HUES48 (cell line): ENCODE measurements around the gene FABP2.
"Not testable (repeated sequence)": the region's sequence is repeated elsewhere in the genome, so short reads cannot be mapped to it uniquely, and the experiment has no call there.

Source experiments
- H3K27ac ChIP-seq: one replicate; pipeline ENCODE4 v1.7.0; 2013; ENCODE audit warnings: low read depth, low read length, inconsistent platforms
- H3K27me3 ChIP-seq: 2 replicates; pipeline ENCODE4 v1.6.1; 2013; ENCODE audit warnings: mild to moderate bottlenecking, low read length; ENCODE audit not compliant: control insufficient read depth, insufficient read depth
- H3K36me3 ChIP-seq: 2 replicates; pipeline ENCODE4 v1.6.1; 2013; ENCODE audit warnings: low read length; ENCODE audit not compliant: control insufficient read depth, insufficient read depth
- H3K4me1 ChIP-seq: 2 replicates; pipeline ENCODE4 v1.6.1; 2013; ENCODE audit warnings: mild to moderate bottlenecking, low read length; ENCODE audit not compliant: control insufficient read depth, insufficient read depth
- H3K4me3 ChIP-seq: 2 replicates; pipeline ENCODE4 v1.5.1; 2013; ENCODE audit warnings: mild to moderate bottlenecking, low read depth, low read length
- H3K9ac ChIP-seq: 2 replicates; pipeline ENCODE4 v1.6.1; 2013; ENCODE audit warnings: mild to moderate bottlenecking, low read depth, low read length, moderate library complexity
- H3K9me3 ChIP-seq: 2 replicates; pipeline ENCODE4 v1.6.1; 2013; ENCODE audit warnings: low read length; ENCODE audit not compliant: control insufficient read depth, insufficient read depth

FABP2 gene

DNA sequence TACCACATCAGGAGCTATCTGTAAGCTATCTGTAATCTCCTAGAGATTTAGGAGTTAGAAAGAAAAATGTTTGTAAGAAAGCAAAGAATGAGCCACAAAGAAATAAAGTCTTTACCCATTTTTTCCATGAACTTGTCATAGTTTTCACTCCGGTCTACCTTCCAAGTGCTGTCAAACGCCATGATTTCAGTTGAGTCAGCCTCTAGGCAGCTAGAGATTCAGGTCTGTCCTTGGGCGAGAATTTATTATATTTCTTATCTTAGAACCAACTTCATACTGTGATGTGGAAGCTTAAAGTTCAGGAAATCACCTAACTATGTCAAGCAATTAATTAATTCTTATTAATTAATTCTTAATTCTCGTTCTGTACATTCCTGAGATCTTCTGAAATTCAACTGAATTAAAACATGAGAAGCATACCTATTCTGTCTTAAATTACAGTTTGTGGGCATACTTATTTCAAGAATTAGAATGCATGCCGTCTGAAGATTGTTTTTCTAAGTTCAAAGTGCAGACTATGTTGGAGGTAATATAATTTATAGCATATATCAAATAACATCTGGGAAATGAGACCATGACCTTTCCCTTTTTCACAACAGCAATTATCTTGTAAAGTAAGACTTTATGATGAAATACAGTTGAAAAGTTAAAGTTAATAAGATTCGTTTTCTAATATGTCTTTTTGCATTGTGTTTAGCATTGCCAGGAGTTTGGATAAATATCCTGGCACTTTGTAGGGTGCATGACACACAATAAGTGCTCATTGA, at the start of gene FABP2:
Gene FABP2, minus strand, starts transcription at position 218 of the 767 bp plus-strand sequence. Its CDS starts 36 bp downstream, at position 182.
- no peaks in the 10 kb centered on the region for H3K4me1 ChIP-seq
- H3K9ac ChIP-seq = no peak within 1 kb of the TSS
- no peaks in the 10 kb centered on the region for H3K27me3 ChIP-seq
- no peaks in the 10 kb centered on the region for H3K9me3 ChIP-seq
- H3K27ac ChIP-seq = no peak within 1 kb of the TSS
- no peak within 1 kb of the TSS for H3K4me3 ChIP-seq
- H3K36me3 ChIP-seq = no peaks in the 10 kb centered on the region

DNA sequence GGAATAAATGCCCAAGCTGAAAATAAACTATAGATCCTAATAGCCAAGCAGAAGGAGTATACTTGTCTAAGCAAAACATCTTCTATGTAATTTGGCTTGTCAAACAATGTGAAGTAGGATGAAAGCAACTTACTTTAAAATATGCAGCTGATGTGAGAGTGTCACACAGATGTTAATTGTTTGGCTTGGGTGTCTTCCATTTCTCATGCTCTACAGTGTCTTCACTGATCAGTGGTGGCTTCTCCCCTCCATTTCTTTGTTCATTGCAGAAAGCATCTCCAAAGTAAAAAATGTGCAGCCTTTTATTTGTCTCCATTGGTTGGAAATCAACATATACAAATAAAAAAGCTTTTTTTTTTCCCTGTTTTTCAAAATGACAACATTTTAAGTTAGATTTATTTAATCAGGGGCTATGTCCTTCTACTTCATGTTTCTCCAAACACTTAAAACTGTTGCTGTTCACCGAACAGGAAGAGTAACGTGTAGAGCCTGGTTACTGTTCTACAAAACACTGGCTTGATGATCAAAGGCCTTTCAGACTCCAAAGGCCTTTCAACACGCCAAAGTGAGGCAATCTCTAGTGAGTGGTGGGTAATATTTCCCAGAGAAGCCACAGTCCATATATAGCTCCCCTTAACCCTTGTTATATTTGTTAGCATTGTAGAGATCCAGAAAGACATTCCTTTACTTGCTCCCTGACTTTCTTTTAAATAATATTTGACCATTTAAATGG, 49.2 kb upstream of the FABP2 start:
- not testable (repeated sequence) for H3K27me3 ChIP-seq, H3K36me3 ChIP-seq, H3K9ac ChIP-seq, H3K9me3 ChIP-seq, H3K27ac ChIP-seq, H3K4me1 ChIP-seq, H3K4me3 ChIP-seq

- H3K36me3 ChIP-seq, H3K27ac ChIP-seq, H3K9me3 ChIP-seq, H3K27me3 ChIP-seq, H3K4me1 ChIP-seq, H3K9ac ChIP-seq, H3K4me3 ChIP-seq: not testable (repeated sequence)
Observed at GRCh38 chr4:119370392-119370791, 48.5 kb upstream of the FABP2 start.

GRCh38 chr4:119366802-119367201, 44.9 kb upstream of the FABP2 start:
- H3K27ac ChIP-seq, H3K27me3 ChIP-seq: not testable (repeated sequence)

GRCh38 chr4:119364203-119364602, 42.3 kb upstream of the FABP2 start:
- not testable (repeated sequence) for H3K27me3 ChIP-seq, H3K9ac ChIP-seq, H3K4me1 ChIP-seq, H3K27ac ChIP-seq, H3K4me3 ChIP-seq, H3K36me3 ChIP-seq, H3K9me3 ChIP-seq

More at GRCh38 chr4:119366802-119367201, 44.9 kb upstream of the FABP2 start:
- H3K4me1 ChIP-seq, H3K36me3 ChIP-seq, H3K9ac ChIP-seq, H3K4me3 ChIP-seq, H3K9me3 ChIP-seq: not testable (repeated sequence)

DNA sequence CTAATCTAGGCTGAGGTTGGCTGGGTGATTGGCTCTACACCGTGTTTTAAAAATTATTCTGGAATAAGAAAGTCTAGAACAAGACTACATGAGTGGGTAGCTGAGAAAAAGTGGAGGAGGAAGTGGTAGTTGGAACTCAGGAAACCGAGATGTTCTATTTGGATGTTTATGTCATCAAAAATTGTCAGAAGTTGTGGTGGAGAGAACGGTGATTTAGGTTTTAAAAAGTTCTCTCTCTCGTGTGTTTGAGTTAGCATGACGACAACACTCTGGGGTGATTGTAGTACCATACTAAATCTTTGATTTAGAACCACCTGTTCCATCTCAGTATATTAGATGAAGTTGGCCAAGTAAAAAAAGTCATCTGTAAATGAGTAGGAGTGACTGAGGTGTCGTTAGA, 41.4 kb upstream of the FABP2 start:
- not testable (repeated sequence) for H3K27ac ChIP-seq, H3K9ac ChIP-seq, H3K4me1 ChIP-seq, H3K36me3 ChIP-seq, H3K4me3 ChIP-seq, H3K27me3 ChIP-seq, H3K9me3 ChIP-seq

GRCh38 chr4:119362413-119362812, 40.5 kb upstream of the FABP2 start:
- H3K4me3 ChIP-seq, H3K4me1 ChIP-seq, H3K36me3 ChIP-seq, H3K9me3 ChIP-seq, H3K9ac ChIP-seq, H3K27me3 ChIP-seq, H3K27ac ChIP-seq: not testable (repeated sequence)

DNA sequence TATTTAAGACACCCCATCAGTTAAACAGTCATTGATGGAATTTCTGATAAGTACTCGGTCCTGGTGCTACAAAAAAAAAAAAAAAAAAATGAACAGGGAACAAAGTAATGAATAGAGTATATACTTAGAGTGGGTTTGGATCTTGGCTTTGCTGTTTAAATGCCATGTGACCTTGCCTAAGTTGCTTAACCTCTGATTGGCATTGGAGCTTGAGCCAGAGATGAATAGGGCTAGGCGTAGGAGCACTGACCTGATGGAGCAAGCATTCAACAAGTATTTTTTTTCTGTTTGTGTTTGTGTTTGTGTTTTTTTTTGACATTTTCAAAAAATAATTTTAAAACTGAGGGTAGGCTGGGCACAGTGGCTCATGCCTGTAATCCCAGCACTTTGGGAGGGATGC, 37.9 kb upstream of the FABP2 start:
- H3K9ac ChIP-seq, H3K4me1 ChIP-seq, H3K4me3 ChIP-seq, H3K9me3 ChIP-seq, H3K27me3 ChIP-seq, H3K36me3 ChIP-seq, H3K27ac ChIP-seq: not testable (repeated sequence)

GRCh38 chr4:119356796-119357195, 34.9 kb upstream of the FABP2 start:
- not testable (repeated sequence) for H3K9ac ChIP-seq, H3K4me1 ChIP-seq, H3K9me3 ChIP-seq, H3K27ac ChIP-seq, H3K27me3 ChIP-seq, H3K36me3 ChIP-seq, H3K4me3 ChIP-seq

DNA sequence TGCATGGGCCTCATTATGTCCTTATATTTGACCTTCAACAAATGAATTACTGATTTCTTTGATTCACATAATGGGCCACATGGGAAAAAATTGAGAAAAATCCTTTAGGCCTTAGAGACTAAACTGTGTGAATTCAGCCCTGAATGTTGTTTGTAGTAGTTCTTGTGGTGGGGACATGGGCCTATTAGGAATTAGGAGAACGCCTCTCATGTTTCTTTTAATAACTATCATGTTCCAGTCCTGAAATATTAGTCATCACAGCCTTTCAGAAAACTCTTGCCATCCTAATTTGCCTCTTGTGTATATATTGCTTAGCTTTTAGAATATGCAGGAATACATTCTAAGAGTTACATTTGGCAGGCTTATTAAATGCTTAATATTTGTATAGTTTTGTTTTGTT, 34.1 kb upstream of the FABP2 start:
- H3K27me3 ChIP-seq, H3K9ac ChIP-seq, H3K36me3 ChIP-seq, H3K27ac ChIP-seq, H3K4me3 ChIP-seq, H3K9me3 ChIP-seq, H3K4me1 ChIP-seq: not testable (repeated sequence)

GRCh38 chr4:119353364-119353763, 31.4 kb upstream of the FABP2 start:
- H3K9ac ChIP-seq, H3K27me3 ChIP-seq, H3K4me1 ChIP-seq: not testable (repeated sequence)

More at GRCh38 chr4:119353364-119353763, 31.4 kb upstream of the FABP2 start:
- not testable (repeated sequence) for H3K4me3 ChIP-seq, H3K27ac ChIP-seq, H3K9me3 ChIP-seq, H3K36me3 ChIP-seq
